ENCODE data around the gene GPR21.

GPR21 gene

GRCh38 chr9:123048748-123049147 is 15.3 kb downstream of the GPR21 start:
- no peak for DNase-seq
- no peaks in the 10 kb centered on the region for H3K4me1 ChIP-seq (ENCODE audit: control insufficient read depth, insufficient read depth, low read depth, low read length)
- H3K27me3 ChIP-seq (ENCODE audit: control insufficient read depth in 1 of 2, insufficient read depth in 1 of 2, low read length in 2 of 2): no peaks in the 10 kb centered on the region
- peaks cover 5% of the 10 kb centered on the region for H3K79me1 ChIP-seq (replicated peaks; ENCODE audit: low read length, poor library complexity, severe bottlenecking)
- H2BK5ac ChIP-seq (ENCODE audit: low read depth, low read length, poor library complexity, severe bottlenecking): no peak overlapping the region
- H3K4me2 ChIP-seq (ENCODE audit: low read length, poor library complexity, severe bottlenecking): no peak overlapping the region
- WGBS: 73% methylated on average over 1 of the region's 2 CpGs
- peak overlapping the region; percentile 32 for H3K9ac ChIP-seq (ENCODE audit: low read length)
- no peak overlapping the region for H4K8ac ChIP-seq (ENCODE audit: low read length)
- H3K27ac ChIP-seq (ENCODE audit: low read length, poor library complexity, severe bottlenecking): no peak overlapping the region
- H2BK12ac ChIP-seq (ENCODE audit: low read length in 2 of 2): no peak overlapping the region
- no peak overlapping the region for H2BK15ac ChIP-seq (ENCODE audit: low read depth, poor library complexity, severe bottlenecking)
- H2AK5ac ChIP-seq (ENCODE audit: low read length, severe bottlenecking): no peak overlapping the region
- H3K4me3 ChIP-seq (ENCODE audit: insufficient read depth in 1 of 2, low read depth in 1 of 2, low read length in 2 of 2): no peak overlapping the region
- no peak overlapping the region for H3K18ac ChIP-seq (ENCODE audit: low read depth in 1 of 2, low read length in 2 of 2)
- no peak overlapping the region for H3K14ac ChIP-seq (ENCODE audit: low read length in 2 of 2)
- no peak overlapping the region for H4K91ac ChIP-seq (ENCODE audit: low read length)
- H2AFZ ChIP-seq (ENCODE audit: low read depth, low read length): no peak overlapping the region
- H3K9me3 ChIP-seq (ENCODE audit: control insufficient read depth, low read length): no peaks in the 10 kb centered on the region
- no peak overlapping the region for H3K4ac ChIP-seq (ENCODE audit: low read depth in 1 of 2, low read length in 2 of 2)
- no peak overlapping the region for H3K23ac ChIP-seq (ENCODE audit: low read length in 2 of 2)
- H3K36me3 ChIP-seq (ENCODE audit: control insufficient read depth in 1 of 2, insufficient read depth in 2 of 2, low read depth in 1 of 2, low read length in 2 of 2): peaks cover 0 to 16% of the 10 kb centered on the region in 2 experiments
- H2BK120ac ChIP-seq (ENCODE audit: low read depth, low read length): no peak overlapping the region

GRCh38 chr9:123049589-123050222 is 16.2 kb downstream of the GPR21 start:
- WGBS: 93% methylated on average over 2 of the region's 3 CpGs
- H4K8ac ChIP-seq (ENCODE audit: low read length): no peak overlapping the region

GRCh38 chr9:123053046-123053445 is 19.6 kb downstream of the GPR21 start:
- Histone ChIP-seq H2BK12ac (ENCODE audit: low read length in 2 of 2) (no peak overlapping the region), H2AFZ (ENCODE audit: low read depth, low read length) (no peak overlapping the region), H3K27ac (ENCODE audit: low read length, poor library complexity, severe bottlenecking) (no peak overlapping the region), H3K79me1 (replicated peaks; ENCODE audit: low read length, poor library complexity, severe bottlenecking) (peaks cover 8% of the 10 kb centered on the region), H3K18ac (ENCODE audit: low read depth in 1 of 2, low read length in 2 of 2) (no peak overlapping the region), H4K91ac (ENCODE audit: low read length) (no peak overlapping the region), H3K23ac (ENCODE audit: low read length in 2 of 2) (no peak overlapping the region), H3K4me2 (ENCODE audit: low read length, poor library complexity, severe bottlenecking) (no peak overlapping the region), H2BK120ac (ENCODE audit: low read depth, low read length) (no peak overlapping the region), H3K14ac (ENCODE audit: low read length in 2 of 2) (no peak overlapping the region), H2BK15ac (ENCODE audit: low read depth, poor library complexity, severe bottlenecking) (no peak overlapping the region), H2AK5ac (ENCODE audit: low read length, severe bottlenecking) (no peak overlapping the region), H3K36me3 (ENCODE audit: control insufficient read depth in 1 of 2, insufficient read depth in 2 of 2, low read depth in 1 of 2, low read length in 2 of 2) (peaks cover 0 to 18% of the 10 kb centered on the region in 2 experiments), H4K8ac (ENCODE audit: low read length) (no peak overlapping the region), H3K9ac (ENCODE audit: low read length) (no peak overlapping the region), H3K9me3 (ENCODE audit: control insufficient read depth, low read length) (no peaks in the 10 kb centered on the region), H2BK5ac (ENCODE audit: low read depth, low read length, poor library complexity, severe bottlenecking) (no peak overlapping the region), H3K4me1 (ENCODE audit: control insufficient read depth, insufficient read depth, low read depth, low read length) (no peaks in the 10 kb centered on the region), H3K4ac (ENCODE audit: low read depth in 1 of 2, low read length in 2 of 2) (no peak overlapping the region), H3K27me3 (ENCODE audit: control insufficient read depth in 1 of 2, insufficient read depth in 1 of 2, low read length in 2 of 2) (no peaks in the 10 kb centered on the region), H3K4me3 (ENCODE audit: insufficient read depth in 1 of 2, low read depth in 1 of 2, low read length in 2 of 2) (no peak overlapping the region)
- no peak for DNase-seq

More at GRCh38 chr9:123049589-123050222, 16.2 kb downstream of the GPR21 start:
- Histone ChIP-seq H3K18ac (ENCODE audit: low read depth in 1 of 2, low read length in 2 of 2) (no peak overlapping the region), H2BK15ac (ENCODE audit: low read depth, poor library complexity, severe bottlenecking) (no peak overlapping the region), H2AK5ac (ENCODE audit: low read length, severe bottlenecking) (no peak overlapping the region), H3K14ac (ENCODE audit: low read length in 2 of 2) (no peak overlapping the region), H3K27ac (ENCODE audit: low read length, poor library complexity, severe bottlenecking) (no peak overlapping the region), H3K4ac (ENCODE audit: low read depth in 1 of 2, low read length in 2 of 2) (no peak overlapping the region), H3K36me3 (ENCODE audit: control insufficient read depth in 1 of 2, insufficient read depth in 2 of 2, low read depth in 1 of 2, low read length in 2 of 2) (peaks cover 0 to 13% of the 10 kb centered on the region in 2 experiments), H3K9ac (ENCODE audit: low read length) (peak overlapping the region; percentile 32), H3K4me3 (ENCODE audit: insufficient read depth in 1 of 2, low read depth in 1 of 2, low read length in 2 of 2) (no peak overlapping the region), H3K9me3 (ENCODE audit: control insufficient read depth, low read length) (no peaks in the 10 kb centered on the region), H2BK12ac (ENCODE audit: low read length in 2 of 2) (no peak overlapping the region), H3K4me2 (ENCODE audit: low read length, poor library complexity, severe bottlenecking) (no peak overlapping the region), H2BK120ac (ENCODE audit: low read depth, low read length) (no peak overlapping the region), H2AFZ (ENCODE audit: low read depth, low read length) (no peak overlapping the region), H3K27me3 (ENCODE audit: control insufficient read depth in 1 of 2, insufficient read depth in 1 of 2, low read length in 2 of 2) (no peaks in the 10 kb centered on the region), H4K91ac (ENCODE audit: low read length) (no peak overlapping the region), H2BK5ac (ENCODE audit: low read depth, low read length, poor library complexity, severe bottlenecking) (no peak overlapping the region), H3K4me1 (ENCODE audit: control insufficient read depth, insufficient read depth, low read depth, low read length) (no peaks in the 10 kb centered on the region), H3K79me1 (replicated peaks; ENCODE audit: low read length, poor library complexity, severe bottlenecking) (peaks cover 5% of the 10 kb centered on the region), H3K23ac (ENCODE audit: low read length in 2 of 2) (no peak overlapping the region)
- no peak for DNase-seq

GRCh38 chr9:123053711-123054110 is 20.2 kb downstream of the GPR21 start:
- Histone ChIP-seq H2BK15ac (ENCODE audit: low read depth, poor library complexity, severe bottlenecking) (no peak overlapping the region), H3K27ac (ENCODE audit: low read length, poor library complexity, severe bottlenecking) (no peak overlapping the region), H2AFZ (ENCODE audit: low read depth, low read length) (no peak overlapping the region), H3K4me3 (ENCODE audit: insufficient read depth in 1 of 2, low read depth in 1 of 2, low read length in 2 of 2) (no peak overlapping the region), H4K91ac (ENCODE audit: low read length) (no peak overlapping the region), H3K4ac (ENCODE audit: low read depth in 1 of 2, low read length in 2 of 2) (no peak overlapping the region), H3K4me2 (ENCODE audit: low read length, poor library complexity, severe bottlenecking) (no peak overlapping the region), H4K8ac (ENCODE audit: low read length) (no peak overlapping the region), H3K4me1 (ENCODE audit: control insufficient read depth, insufficient read depth, low read depth, low read length) (no peaks in the 10 kb centered on the region), H3K18ac (ENCODE audit: low read depth in 1 of 2, low read length in 2 of 2) (no peak overlapping the region), H3K27me3 (ENCODE audit: control insufficient read depth in 1 of 2, insufficient read depth in 1 of 2, low read length in 2 of 2) (no peaks in the 10 kb centered on the region), H2BK5ac (ENCODE audit: low read depth, low read length, poor library complexity, severe bottlenecking) (no peak overlapping the region), H3K9ac (ENCODE audit: low read length) (no peak overlapping the region), H2BK12ac (ENCODE audit: low read length in 2 of 2) (no peak overlapping the region), H2AK5ac (ENCODE audit: low read length, severe bottlenecking) (no peak overlapping the region), H3K36me3 (ENCODE audit: control insufficient read depth in 1 of 2, insufficient read depth in 2 of 2, low read depth in 1 of 2, low read length in 2 of 2) (peaks cover 0 to 18% of the 10 kb centered on the region in 2 experiments), H2BK120ac (ENCODE audit: low read depth, low read length) (no peak overlapping the region), H3K9me3 (ENCODE audit: control insufficient read depth, low read length) (no peaks in the 10 kb centered on the region), H3K14ac (ENCODE audit: low read length in 2 of 2) (no peak overlapping the region), H3K23ac (ENCODE audit: low read length in 2 of 2) (no peak overlapping the region), H3K79me1 (replicated peaks; ENCODE audit: low read length, poor library complexity, severe bottlenecking) (peaks cover 9% of the 10 kb centered on the region)
- DNase-seq: no peak
- 70% methylated on average over 1 of the region's 2 CpGs for WGBS

Measured in mesenchymal stem cell (in vitro differentiated cells and primary cell).